Skeletal muscle satellite cell (primary cell): ENCODE data around the gene DESI1.
"Not testable (repeated sequence)": the region's sequence is repeated elsewhere in the genome, so short reads cannot be mapped to it uniquely, and the experiment has no call there.

Source experiments
- H3K27me3 ChIP-seq: 2 replicates; pipeline ENCODE4 v1.7.0; 2013; ENCODE audit warnings: low read length; ENCODE audit not compliant: control insufficient read depth, insufficient read depth
- H3K36me3 ChIP-seq: 2 replicates; pipeline ENCODE4 v1.7.0; 2013; ENCODE audit warnings: mild to moderate bottlenecking, control low read depth, low read length; ENCODE audit not compliant: insufficient read depth
- H3K4me1 ChIP-seq: 2 replicates; pipeline ENCODE4 v1.7.0; 2013; ENCODE audit warnings: low read length; ENCODE audit not compliant: control insufficient read depth, insufficient read depth
- H3K4me2 ChIP-seq: 2 replicates; pipeline ENCODE4 v1.7.0; 2013; ENCODE audit warnings: mild to moderate bottlenecking, low read length
- H3K4me3 ChIP-seq: 2 replicates; pipeline ENCODE4 v1.7.0; 2013; ENCODE audit warnings: low read length
- H3K9ac ChIP-seq: 2 replicates; pipeline ENCODE4 v1.7.0; 2013; ENCODE audit warnings: mild to moderate bottlenecking, low read depth, low read length, moderate library complexity
- H3K9me3 ChIP-seq: replicated peaks from 2 replicates; pipeline ENCODE4 v1.7.0; 2013; ENCODE audit warnings: mild to moderate bottlenecking, control low read depth, low read length

The DESI1 gene

GRCh38 chr22:41631615-41632014 is 10.8 kb upstream of the DESI1 start:
- not testable (repeated sequence) for H3K4me3 ChIP-seq, H3K4me2 ChIP-seq, H3K27me3 ChIP-seq, H3K9ac ChIP-seq, H3K4me1 ChIP-seq, H3K9me3 ChIP-seq
- H3K36me3 ChIP-seq: peaks cover 52% of the 10 kb centered on the region

GRCh38 chr22:41631115-41631514 is 10.3 kb upstream of the DESI1 start:
- H3K9ac ChIP-seq, H3K4me1 ChIP-seq, H3K27me3 ChIP-seq, H3K4me3 ChIP-seq, H3K9me3 ChIP-seq, H3K4me2 ChIP-seq: not testable (repeated sequence)
- H3K36me3 ChIP-seq: peaks cover 49% of the 10 kb centered on the region

GRCh38 chr22:41625577-41625976 is 4.7 kb upstream of the DESI1 start:
- Histone ChIP-seq H3K9ac (no peak overlapping the region), H3K36me3 (peaks cover 44% of the 10 kb centered on the region), H3K9me3 (no peaks in the 10 kb centered on the region), H3K4me3 (no peak overlapping the region), H3K27me3 (no peaks in the 10 kb centered on the region), H3K4me2 (no peak overlapping the region), H3K4me1 (peaks cover 6% of the 10 kb centered on the region)

GRCh38 chr22:41621911-41622179 is 1.0 kb upstream of the DESI1 start:
- H3K9ac ChIP-seq: peak overlapping the region; percentile 98
- H3K4me3 ChIP-seq: peak overlapping the region; percentile 98
- H3K4me1 ChIP-seq: peaks cover 19% of the 10 kb centered on the region
- peak overlapping the region; percentile 97 for H3K4me2 ChIP-seq
- no peaks in the 10 kb centered on the region for H3K27me3 ChIP-seq
- no peaks in the 10 kb centered on the region for H3K9me3 ChIP-seq
- H3K36me3 ChIP-seq: peaks cover 20% of the 10 kb centered on the region

GRCh38 chr22:41621099-41621910 is 462 bp upstream of the DESI1 start, which contains the start of gene XRCC6:
TSS of gene XRCC6 (plus strand) at chr22:41621295. CDS start at chr22:41622005, 710 bp downstream.
- peaks cover 19% of the 10 kb centered on the region for H3K36me3 ChIP-seq
- H3K4me2 ChIP-seq: peak within 1 kb of the TSS; percentile 97
- H3K9me3 ChIP-seq: no peaks in the 10 kb centered on the region
- peak within 1 kb of the TSS; percentile 98 for H3K9ac ChIP-seq
- peaks cover 19% of the 10 kb centered on the region for H3K4me1 ChIP-seq
- peak within 1 kb of the TSS; percentile 98 for H3K4me3 ChIP-seq
- no peaks in the 10 kb centered on the region for H3K27me3 ChIP-seq

- no peaks in the 10 kb centered on the region for H3K9me3 ChIP-seq
- H3K4me3 ChIP-seq: peak overlapping the region; percentile 98
- no peaks in the 10 kb centered on the region for H3K27me3 ChIP-seq
- H3K36me3 ChIP-seq: peaks cover 16% of the 10 kb centered on the region
- H3K4me2 ChIP-seq: peak overlapping the region; percentile 95
- H3K9ac ChIP-seq: peak overlapping the region; percentile 98
- H3K4me1 ChIP-seq: peaks cover 21% of the 10 kb centered on the region
These were observed 759 bp downstream of the DESI1 start for GRCh38 chr22:41619979-41620588.

- no peaks in the 10 kb centered on the region for H3K36me3 ChIP-seq
- no peak overlapping the region for H3K4me3 ChIP-seq
- no peak overlapping the region for H3K9ac ChIP-seq
- no peak overlapping the region for H3K4me2 ChIP-seq
- no peaks in the 10 kb centered on the region for H3K9me3 ChIP-seq
- no peaks in the 10 kb centered on the region for H3K27me3 ChIP-seq
- H3K4me1 ChIP-seq: peaks cover 10% of the 10 kb centered on the region
These were observed 7.4 kb downstream of the DESI1 start for GRCh38 chr22:41613456-41613855.

- peaks cover 10% of the 10 kb centered on the region for H3K4me1 ChIP-seq
- no peak overlapping the region for H3K4me2 ChIP-seq
- H3K9ac ChIP-seq: no peak overlapping the region
- H3K27me3 ChIP-seq: no peaks in the 10 kb centered on the region
- H3K9me3 ChIP-seq: no peaks in the 10 kb centered on the region
- no peaks in the 10 kb centered on the region for H3K36me3 ChIP-seq
- H3K4me3 ChIP-seq: no peak overlapping the region
These were observed 8.1 kb downstream of the DESI1 start for GRCh38 chr22:41612603-41613306.

- no peaks in the 10 kb centered on the region for H3K9me3 ChIP-seq
- peaks cover 32% of the 10 kb centered on the region for H3K36me3 ChIP-seq
- no peak overlapping the region for H3K4me3 ChIP-seq
- H3K27me3 ChIP-seq: no peaks in the 10 kb centered on the region
- H3K4me2 ChIP-seq: no peak overlapping the region
- peaks cover 2% of the 10 kb centered on the region for H3K4me1 ChIP-seq
- H3K9ac ChIP-seq: no peak overlapping the region
These were observed 12.5 kb downstream of the DESI1 start for GRCh38 chr22:41608386-41608785.

GRCh38 chr22:41603873-41604332 is 16.9 kb downstream of the DESI1 start:
- H3K36me3 ChIP-seq: peaks cover 61% of the 10 kb centered on the region
- H3K4me3 ChIP-seq: no peak overlapping the region
- H3K4me1 ChIP-seq: no peaks in the 10 kb centered on the region
- no peaks in the 10 kb centered on the region for H3K9me3 ChIP-seq
- no peak overlapping the region for H3K9ac ChIP-seq
- H3K27me3 ChIP-seq: no peaks in the 10 kb centered on the region
- no peak overlapping the region for H3K4me2 ChIP-seq

GRCh38 chr22:41600976-41601375 is 19.9 kb downstream of the DESI1 start:
- no peak overlapping the region for H3K9ac ChIP-seq
- no peak overlapping the region for H3K4me3 ChIP-seq
- no peaks in the 10 kb centered on the region for H3K9me3 ChIP-seq
- H3K4me2 ChIP-seq: no peak overlapping the region
- H3K36me3 ChIP-seq: peaks cover 48% of the 10 kb centered on the region
- H3K27me3 ChIP-seq: no peaks in the 10 kb centered on the region
- peaks cover 18% of the 10 kb centered on the region for H3K4me1 ChIP-seq
